Neural progenitor cell (in vitro differentiated cells): Measurements from ENCODE around the gene POFUT2.

Experiments used
- CTCF ChIP-seq: fragments of 200-600 bp; sonication (generic); IDR thresholded peaks from 2 replicates; pipeline ENCODE4 v1.5.1; 2017; ENCODE audit warnings: antibody characterized with exemption, mild to moderate bottlenecking
- EZH2 ChIP-seq: fragments of 200-600 bp; sonication (generic); IDR thresholded peaks from 2 replicates; pipeline ENCODE4 v1.6.1; 2017; ENCODE audit warnings: antibody characterized with exemption, mild to moderate bottlenecking, moderate library complexity

- TF ChIP-seq CTCF (no peak), EZH2 (no peak)
Measured at GRCh38 chr21:45246386-45247320, 41.0 kb downstream of the POFUT2 start.
